ENCODE results near the gene PNMA6E.

Gene PNMA6E

DNA sequence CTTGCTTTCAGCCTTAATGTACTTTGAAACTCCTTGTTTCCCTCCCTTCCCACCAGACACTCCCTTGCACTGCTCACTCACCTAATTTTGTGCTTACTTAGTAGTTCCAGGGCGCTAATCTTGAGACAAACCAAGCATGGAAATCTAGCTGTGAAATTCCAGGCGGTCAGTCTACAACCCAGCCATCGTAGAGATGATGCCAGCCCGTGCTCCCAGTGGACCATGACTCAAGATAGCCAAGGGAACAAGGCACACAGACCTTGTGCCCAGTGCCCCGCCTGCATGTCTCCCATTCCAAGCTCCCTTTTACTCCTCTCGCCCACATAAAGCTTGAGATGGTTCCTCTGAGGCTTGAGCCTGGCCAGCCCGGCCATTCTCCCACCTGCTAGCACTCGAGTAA, 33.7 kb upstream of the PNMA6E start:
- DNase-seq: no peak

DNA sequence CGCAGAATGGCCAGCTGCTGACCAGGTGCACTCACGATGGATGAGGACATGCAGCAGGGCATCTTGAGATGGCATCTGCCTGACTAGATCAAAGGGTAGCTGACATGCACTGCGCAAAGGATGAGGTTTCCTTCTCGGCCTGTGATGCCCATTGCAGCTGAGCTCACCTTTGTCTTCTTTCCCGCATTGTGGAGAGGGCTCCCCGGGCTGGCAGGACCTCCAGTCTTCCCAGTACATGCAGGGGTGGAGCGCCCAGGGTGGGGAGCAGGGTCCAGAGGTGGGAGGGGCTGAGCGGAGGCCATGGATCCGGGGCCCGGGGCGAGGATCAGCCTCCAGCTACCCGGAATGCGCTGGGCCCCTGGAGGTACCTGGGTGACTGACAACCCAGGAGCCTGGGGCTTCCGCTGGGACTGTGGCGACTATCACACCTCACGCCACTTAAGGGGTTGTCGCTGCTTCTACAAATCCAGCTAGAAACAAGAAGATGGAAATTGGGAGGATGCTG, 32.7 kb upstream of the PNMA6E start:
- no peak for DNase-seq

DNA sequence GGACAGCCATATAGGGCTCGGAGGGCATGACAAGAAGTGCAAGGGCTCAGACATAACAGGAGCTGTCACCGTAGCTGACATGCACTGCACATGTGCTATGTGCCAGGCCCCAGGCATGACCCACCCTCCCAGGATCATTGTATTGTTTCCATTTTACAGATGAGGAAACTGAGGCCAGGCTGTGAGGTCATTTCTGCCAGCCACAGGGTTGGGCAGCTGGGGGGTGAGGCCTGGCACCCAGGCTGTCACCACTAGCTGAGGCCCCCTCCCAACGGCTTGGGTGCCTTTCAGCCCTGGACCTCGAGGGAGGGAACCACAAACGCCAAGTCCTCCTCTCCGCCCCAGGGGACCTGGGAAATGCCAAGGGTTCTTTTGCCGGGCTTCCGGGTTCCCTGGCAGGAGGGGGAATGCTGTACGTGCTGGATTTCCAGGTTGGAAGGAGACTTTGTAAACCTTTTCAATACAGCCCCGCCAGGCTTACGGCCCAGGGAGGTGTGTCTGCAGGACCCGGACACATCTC, 32.1 kb upstream of the PNMA6E start:
- DNase-seq: no peak

DNA sequence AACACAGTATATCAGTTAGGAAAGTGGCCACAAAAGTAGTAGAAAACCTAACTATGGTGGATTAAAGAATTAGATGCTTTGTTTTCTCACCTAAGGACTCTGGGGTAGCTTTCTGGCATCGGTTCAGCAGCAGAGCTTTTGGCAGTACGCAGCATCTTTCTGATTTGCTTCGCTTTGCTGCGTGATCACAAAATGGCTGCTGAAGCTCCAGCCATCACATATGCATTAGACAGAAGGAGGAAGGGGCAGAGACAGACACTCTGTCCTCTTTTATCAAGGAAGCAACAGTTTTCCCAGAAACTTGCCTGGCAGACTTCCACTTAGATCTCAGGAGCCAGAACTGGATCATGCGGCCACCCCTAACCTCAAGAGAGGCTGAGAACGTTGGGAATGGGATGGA, 29.6 kb upstream of the PNMA6E start:
- no peak for DNase-seq

DNA sequence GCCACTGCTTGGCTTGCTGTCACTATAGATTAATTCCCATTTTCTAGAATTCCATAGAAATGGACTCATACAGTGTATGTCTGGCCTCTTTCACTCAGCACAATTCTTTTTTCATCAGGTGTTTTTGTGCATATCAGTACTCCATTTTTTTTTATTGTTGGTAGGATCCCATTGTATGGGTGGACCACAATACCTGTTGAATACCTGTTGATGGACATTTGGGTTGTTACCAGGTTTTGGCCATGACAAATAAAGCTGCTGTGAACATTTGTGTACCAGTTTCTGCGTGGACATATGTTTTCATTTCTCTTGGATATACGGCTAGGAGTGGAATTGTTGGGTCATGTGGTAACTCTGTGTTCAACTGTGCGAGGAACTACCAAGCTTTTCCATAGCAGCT, 25.1 kb upstream of the PNMA6E start:
- DNase-seq: no peak

DNA sequence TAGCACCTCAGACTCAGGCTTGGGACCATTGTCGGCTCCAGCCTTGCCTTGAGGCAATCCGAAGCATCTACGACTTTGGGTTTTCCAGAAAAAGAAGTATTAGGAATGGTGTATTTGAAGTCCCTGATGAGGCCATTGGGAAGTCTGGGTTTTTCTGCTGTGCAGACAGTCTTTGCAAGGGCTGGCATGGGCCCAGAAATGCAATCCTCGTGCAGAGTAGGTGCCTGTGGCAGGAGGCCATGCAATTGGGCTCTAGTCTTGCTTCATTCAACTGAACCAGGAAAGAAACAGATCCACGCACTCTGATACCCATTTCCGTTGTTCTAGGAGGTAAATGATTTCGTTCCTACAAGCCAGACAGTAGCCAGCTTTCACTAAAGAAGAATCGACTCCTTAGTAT, 22.5 kb upstream of the PNMA6E start:
- DNase-seq: no peak

DNA sequence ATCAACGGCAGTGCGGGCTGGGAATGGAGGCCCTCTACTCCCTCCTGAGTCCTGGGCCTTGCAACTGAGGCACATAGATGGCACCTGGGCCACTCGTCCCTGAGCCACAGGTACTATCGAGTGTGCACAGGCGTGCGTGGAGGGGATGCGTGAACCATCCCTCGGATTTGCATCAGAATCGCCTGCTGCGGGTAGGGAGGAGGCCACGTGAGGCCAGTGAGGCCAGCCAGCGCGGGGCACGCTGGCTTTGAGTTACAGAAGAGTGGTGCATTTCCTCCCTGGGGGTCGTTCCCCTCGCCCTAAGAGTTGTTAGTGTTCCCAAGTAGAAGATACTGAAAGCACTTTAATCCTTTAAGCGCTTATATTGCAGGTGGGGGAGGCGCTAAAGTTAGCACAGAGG, 20.7 kb upstream of the PNMA6E start:
- DNase-seq: no peak

DNA sequence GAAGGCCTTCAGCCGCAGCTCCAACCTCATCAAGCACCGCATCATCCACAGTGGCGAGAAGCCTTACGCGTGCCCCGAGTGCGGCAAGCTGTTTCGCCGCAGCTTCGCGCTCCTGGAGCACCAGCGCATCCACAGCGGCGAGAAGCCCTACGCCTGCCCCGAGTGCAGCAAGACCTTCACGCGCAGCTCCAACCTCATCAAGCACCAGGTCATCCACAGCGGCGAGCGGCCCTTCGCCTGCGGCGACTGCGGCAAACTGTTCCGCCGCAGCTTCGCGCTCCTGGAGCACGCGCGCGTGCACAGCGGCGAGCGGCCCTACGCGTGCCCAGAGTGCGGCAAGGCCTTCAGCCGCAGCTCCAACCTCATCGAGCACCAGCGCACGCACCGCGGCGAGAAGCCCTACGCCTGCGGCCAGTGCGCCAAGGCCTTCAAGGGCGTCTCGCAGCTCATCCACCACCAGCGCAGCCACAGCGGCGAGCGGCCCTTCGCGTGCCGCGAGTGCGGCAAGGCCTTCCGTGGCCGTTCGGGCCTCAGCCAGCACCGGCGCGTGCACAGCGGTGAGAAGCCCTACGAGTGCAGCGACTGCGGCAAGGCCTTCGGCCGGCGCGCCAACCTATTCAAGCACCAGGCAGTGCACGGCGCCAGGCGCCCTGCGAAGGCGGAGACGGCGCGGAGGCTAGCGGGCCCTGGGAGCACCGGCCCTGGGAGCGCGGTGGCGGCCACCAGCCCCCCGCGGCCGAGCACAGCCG, 19.9 kb upstream of the PNMA6E start:
- no peak for DNase-seq

DNA sequence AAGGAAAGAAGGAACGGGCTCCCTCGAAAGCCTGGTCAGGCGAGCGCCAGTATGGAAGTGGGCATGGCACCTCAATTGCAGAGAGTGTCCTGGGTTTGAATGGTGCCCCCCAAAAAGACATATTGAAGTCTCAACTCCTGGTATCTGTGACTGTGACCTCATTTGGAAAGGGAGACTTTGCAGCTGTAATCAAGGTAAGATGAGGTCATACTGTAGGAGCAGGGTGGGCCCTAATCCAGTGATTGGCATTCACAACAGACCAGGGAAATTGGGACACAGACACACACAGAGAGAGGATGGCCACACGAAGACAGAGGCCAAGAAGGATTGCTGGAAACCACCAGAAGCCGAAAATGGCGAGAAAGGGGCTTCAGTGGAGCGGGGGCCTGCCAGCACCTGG, 16.5 kb upstream of the PNMA6E start:
- DNase-seq: no peak

DNA sequence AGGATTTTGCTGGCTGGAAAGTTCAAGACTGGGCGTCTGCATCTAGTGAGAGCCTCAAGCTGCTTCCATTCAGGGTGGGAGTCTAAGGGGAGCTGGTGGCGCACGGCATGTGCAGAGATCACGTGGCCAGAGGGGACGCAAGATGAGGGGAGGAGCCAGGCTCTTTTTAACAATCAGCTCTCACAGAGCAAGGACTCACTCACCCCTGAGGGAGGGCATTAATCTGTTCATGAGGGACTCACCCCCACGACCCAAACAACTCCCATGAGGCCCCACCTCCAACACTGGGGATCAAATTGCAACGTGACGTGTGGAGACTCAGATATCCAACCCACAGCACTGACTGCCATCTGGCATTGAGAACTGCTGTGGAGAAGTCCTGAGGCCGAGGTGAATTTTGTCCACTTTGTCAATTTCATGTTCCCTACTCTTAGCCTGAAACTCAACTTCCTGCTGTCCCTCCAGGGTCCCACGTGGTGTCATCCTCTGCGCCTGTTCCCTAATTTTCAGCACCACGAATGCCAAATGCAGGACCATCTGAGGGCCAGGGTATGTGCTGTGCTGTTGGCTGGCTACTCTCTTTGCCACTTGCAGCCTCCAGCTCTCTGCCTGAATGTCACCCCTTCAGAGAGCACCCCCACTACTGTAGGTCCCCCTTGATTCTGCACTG, 15.8 kb upstream of the PNMA6E start:
- DNase-seq: no peak

DNA sequence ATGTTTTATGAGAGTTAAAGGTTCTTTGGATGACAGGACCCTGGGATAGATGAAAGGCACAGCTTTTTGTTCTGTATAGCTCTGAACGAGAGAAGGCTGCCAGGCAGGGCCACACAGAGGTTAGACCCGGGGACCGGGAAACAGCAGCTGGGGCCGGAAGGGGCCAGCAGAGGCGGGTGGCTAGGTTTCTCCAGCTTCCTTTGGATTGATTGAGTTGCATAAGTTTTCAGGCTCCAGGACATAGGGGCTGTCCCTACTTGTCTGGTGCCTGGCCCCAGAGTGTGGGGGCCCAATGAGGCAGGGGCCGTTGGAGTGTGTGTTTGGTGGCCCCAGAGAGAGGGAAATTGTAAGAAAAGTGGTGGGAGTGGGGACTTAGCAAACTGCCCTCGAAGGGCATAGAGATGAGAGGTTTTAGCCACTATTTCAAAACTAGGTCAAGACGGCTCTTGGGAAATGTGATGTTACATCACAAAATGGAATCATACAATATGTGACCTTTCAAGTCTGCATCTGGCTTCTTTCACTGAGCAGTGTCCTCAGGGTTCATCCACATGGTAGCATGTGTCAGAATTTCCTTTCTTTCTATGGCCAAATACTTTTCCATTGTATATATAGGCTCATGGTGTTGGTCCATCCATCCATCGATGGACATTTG, 13.8 kb upstream of the PNMA6E start:
- no peak for DNase-seq

DNA sequence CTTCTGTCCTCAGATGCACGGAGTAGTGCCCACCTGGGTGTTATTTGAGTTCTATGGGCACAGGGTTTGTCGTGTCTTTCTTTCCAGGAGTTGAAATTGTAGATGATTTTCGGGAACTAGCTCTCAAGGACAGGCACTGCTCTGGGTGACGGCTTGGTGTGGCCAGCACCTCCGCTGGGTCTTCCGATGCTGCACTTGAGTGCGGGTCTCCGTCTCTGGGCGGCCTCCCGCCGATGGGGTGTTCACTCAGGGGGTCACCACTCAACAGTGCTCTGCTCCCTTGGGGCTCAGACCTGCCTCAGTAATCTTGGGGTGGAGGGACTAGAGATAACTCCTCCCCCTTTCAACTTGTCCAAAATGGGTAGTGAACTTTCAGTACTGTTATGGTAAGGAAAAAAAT, 12.6 kb upstream of the PNMA6E start:
- no peak for DNase-seq

DNA sequence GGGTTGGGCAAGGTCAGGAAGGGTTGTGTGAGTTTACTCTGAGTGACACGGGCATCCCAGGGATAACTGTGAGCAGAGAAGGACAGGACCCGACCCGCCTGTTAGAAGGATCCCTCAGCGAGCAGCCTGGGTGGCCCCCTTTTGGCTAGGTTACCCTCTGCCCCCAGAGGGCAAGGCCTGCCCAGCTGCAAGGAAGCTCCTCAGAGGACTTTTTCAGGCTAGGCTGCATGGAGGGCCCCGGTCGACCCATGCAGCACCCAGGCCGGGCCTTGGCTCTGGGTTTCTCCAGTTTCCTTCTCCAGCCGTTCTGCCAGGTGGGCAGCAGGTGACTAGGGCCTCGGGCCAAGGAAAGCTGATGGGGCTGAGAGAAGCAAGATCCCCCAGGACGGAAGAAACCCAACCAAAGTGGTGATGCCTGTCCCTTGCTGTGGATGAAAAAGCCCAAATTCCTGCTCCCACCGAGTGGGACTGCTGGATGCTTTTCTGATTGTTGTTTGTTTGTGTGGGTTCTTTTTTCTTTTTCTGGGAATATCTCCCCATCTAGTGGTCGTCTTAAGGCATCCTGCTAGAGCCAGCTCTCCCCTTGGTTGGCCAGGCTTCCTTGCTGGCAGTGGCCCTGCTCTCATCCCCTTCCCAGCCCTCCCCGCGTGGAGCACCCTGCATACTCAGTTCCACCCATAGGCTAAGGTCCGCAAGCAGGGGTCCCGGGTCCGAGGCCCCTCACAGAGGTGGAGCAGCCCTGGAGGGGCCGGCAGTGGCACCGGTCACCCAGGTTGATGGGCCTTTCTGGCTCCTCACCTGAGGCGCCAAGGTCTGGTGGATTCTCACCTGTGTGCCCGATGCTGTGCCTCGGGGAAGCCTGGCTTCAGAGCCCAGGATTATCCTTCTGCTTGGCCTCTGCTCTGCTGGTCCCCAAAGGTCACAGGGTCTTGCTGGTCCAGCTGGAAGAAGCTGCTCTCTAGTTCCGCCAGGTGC, 11.9 kb upstream of the PNMA6E start:
- DNase-seq: no peak

DNA sequence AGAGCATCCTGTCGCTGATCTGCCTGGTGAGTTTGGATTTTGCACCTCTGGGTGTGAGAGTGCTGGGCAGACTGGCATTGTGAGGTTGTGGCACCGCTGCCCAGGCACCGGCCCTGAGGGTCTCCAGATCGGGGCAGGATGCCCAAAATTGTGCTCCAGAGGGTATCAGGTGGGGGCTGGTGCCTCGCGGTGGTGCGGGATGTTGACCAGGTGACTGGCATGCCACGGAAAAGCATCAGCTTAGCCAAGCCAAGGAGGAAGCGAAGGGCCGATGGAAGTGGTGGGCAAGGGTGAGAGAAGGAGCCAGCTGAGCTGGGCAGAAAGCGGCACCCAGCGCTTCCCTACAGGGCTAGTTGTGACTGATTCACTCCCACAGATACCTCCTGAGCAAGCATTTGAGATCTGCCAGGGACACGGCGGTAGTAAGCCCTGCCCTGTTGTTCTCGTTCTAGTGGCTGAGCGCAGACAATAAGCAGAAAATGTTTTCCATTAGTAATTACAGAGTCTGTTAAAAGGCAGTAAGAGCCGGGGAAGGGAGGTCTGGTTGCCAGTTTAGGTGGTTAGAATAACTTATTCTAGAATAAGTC, 10.9 kb upstream of the PNMA6E start:
- no peak for DNase-seq

DNA sequence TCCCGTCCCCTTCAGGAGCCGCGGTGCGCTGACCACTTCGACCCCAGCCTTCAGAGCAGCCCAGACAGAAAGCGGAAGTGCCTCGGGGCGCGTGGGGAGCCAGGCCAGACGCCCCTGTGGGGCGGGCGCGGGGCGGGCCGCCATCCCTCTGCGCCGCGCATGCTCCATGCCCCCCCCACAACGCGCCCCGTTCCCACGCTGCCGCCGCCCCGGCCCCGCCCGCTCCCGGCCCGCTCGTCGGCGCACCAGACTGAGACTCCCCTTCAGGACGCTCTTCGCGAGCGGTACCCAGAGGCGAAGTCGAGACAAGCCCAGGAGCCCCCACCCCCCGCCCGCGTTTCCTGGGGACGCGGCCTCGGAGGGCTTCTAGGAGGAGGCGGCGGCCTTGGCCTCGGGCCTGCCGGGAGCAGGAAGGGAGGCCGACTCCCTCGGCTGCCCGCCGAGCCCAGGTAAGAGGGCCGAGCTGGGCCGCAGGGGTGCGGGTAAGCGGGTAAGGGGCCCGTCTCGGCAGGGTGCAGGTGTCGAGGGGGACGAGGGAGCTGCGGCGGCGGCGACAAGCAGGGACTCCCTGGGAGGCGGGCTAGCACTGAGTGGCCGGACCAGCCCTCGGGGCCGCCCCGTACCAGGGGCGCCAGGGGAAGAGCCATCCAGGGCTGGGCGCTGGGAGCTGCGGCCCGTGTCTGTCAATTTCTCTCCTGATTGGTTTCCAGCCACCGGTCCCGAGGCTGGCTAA, 10.3 kb upstream of the PNMA6E start, which contains the start of gene ZFP92:
Gene ZFP92, plus strand, starts transcription at position 218 of the 733 bp plus-strand sequence. CDS start 6,851 bp downstream, outside the sequence.
- DNase-seq: peak; percentile 26

DNA sequence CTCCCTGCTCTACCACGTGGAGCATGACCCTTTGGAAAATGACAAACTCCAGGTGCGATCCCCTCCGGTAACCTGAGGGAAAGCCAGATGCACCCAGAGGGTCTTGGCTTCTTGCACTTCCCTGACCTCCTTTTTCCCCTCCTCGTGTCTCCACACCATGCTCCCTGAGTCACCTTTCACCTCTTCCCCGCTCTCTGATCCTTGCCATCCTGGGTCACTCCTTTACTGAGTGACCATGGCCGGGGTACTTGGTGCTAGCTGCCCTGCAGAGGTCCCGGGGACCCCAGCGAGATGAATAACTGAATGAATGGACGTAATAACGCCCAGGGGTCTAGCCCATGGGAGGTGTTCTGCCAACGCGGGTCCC, 9.7 kb upstream of the PNMA6E start:
- no peak for DNase-seq

DNA sequence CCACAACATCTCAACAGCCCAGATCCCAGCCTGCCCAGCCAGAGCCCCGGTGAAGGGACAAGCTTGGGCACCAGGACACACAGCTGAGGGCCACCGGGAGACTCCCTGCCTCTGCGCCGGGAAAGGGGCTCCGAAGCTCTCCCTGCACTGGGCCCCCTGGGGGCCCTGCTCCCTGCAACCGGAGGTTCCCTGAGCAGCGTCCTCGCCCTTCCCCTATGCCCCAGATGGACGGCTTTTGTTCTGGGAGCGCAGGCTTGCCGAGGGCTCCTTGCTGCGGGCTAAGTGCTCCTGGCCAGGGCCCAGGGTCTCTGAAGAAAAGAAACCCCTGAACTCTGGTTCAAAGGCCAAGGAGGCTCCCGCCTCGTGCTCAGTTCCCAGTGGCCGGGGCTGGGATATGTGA, 9.2 kb upstream of the PNMA6E start:
- no peak for DNase-seq

DNA sequence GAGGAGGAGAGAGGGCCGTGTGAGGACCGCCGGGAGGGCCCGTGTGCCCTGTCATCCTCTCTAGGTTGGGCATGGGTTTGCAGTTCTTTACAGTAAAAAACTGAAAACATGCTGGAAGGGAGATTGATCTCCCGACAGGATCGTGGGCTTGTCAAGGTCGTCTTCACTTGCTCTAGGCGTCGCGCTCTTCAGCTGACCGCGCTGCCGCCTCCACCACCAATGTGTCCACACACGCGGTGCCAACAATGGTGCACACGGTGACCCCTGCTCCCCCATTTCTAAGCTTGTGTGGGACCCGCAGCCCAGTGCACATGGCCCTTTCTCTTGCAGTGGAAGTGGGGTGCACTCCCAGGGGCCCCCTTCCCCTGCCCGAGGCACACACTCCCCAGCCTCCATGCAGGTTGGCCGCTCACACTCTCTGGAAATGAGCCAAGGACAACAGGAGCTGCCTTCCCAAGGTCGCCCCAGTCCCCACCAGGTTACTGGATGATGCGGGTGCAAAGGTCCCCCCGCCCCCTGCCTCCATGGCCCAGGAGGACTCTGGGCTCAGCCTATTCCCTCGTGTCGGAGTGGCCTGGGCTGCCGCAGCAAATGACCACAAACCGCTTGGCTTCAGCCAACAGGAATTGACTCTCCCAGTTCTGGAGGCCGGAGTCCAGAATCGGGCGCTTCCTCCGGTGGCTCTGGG, 8.4 kb upstream of the PNMA6E start:
- DNase-seq: no peak

DNA sequence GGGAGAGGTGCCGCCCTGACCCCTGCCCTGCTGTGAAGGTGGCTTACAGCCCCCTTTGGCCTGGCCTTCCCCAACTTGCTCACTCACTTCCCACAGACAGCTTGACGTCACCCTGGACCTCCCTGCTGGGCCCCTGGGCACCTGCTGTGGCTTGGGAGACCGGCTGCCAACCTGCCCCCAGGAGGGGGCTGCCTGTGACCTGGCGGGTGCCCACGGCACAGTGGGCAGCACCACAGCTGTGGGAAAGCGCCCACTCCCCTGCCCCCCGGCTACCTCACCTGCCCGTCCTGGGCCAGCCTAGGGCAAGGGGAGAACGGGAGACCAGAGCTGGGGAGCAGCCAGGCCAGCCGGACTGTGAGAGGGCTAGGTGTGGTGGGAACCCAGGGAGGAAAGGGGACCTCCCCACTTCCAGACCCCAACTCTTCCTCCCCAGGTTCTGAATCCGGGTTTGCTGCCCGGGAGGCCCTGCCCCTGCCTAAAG, 7.8 kb upstream of the PNMA6E start:
- no peak for DNase-seq

DNA sequence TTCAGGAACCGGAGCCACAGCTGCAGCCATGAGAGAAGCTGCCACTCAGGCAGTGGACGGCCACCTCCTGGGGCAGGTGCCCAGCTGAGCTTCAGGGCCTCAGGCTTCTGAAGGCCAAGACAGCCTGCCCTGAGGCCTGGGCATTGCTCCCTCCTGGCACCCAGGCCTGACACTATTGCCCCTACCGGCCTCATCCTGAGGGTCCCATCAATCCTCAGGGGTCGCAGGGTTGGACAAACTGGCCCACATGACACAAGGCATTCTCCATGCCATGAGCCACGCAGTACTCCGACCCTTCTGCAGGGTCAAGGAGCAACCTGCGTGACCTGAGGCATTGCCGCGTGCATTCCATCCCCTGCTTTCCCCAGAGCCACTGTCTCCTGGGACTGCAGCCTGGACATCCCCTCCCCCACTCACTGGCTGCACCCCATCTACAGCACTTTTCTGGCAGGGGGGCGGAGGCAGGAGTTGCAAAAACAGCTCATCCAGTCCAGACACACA, 7.1 kb upstream of the PNMA6E start:
- DNase-seq: no peak
